Jurkat, Clone E6-1 (cell line): Measurements from ENCODE around the gene PSMD6. TPM values are rescaled to one million over a fixed set of nuclear protein-coding genes. Genes with fewer than 3 reads are reported as not detected.
A peak's percentile ranks its signal among the peaks of the same experiment; 100 is the strongest.

ENCODE experiments used
- DNase-seq: peaks from one replicate; pipeline ENCODE4 v3.0.0-alpha.2; 2011; ENCODE audit warnings: low read depth, low spot score
- H3K4me3 ChIP-seq: 2 replicates; pipeline ENCODE4 v1.5.1; 2011; ENCODE audit warnings: mild to moderate bottlenecking, low read length, control low read depth, moderate library complexity
- polyA plus RNA-seq: library from polyadenylated mRNA; unstranded; fragments of >200 nt; gene quantifications from one replicate; pipeline ENCODE4 v1.2.1, GENCODE V29; 2012; ENCODE audit warnings: missing spikeins; ENCODE audit not compliant: insufficient read length, insufficient read depth

The PSMD6 gene
- polyA plus RNA-seq: 156 TPM

- peak; percentile 78 for DNase-seq
- peak within 1 kb of the TSS; percentile 90 for H3K4me3 ChIP-seq
Measured at GRCh38 chr3:64023187-64023860, at the start of gene PSMD6. PSMD6 (minus strand) TSS chr3:64023494; CDS start chr3:64023419, 75 bp downstream.

- no peak overlapping the region for H3K4me3 ChIP-seq
- no peak for DNase-seq
Measured at GRCh38 chr3:64072126-64072525, 48.8 kb upstream of the PSMD6 start.

GRCh38 chr3:64070704-64071103 is 47.4 kb upstream of the PSMD6 start:
- H3K4me3 ChIP-seq: no peak overlapping the region
- DNase-seq: no peak

GRCh38 chr3:64067506-64068346 is 44.4 kb upstream of the PSMD6 start:
- H3K4me3 ChIP-seq: no peak overlapping the region
- DNase-seq: no peak

- no peak for DNase-seq
Measured at GRCh38 chr3:64064804-64065203, 41.5 kb upstream of the PSMD6 start.

GRCh38 chr3:64063983-64064438 is 40.7 kb upstream of the PSMD6 start:
- no peak overlapping the region for H3K4me3 ChIP-seq
- DNase-seq: no peak

More at GRCh38 chr3:64064804-64065203, 41.5 kb upstream of the PSMD6 start:
- no peak overlapping the region for H3K4me3 ChIP-seq

GRCh38 chr3:64063207-64063982 is 40.1 kb upstream of the PSMD6 start:
- no peak for DNase-seq

GRCh38 chr3:64061628-64062027 is 38.3 kb upstream of the PSMD6 start:
- no peak for DNase-seq
- no peak overlapping the region for H3K4me3 ChIP-seq

More at GRCh38 chr3:64063207-64063982, 40.1 kb upstream of the PSMD6 start:
- H3K4me3 ChIP-seq: no peak overlapping the region

GRCh38 chr3:64059484-64060175 is 36.3 kb upstream of the PSMD6 start:
- H3K4me3 ChIP-seq: no peak overlapping the region
- no peak for DNase-seq

GRCh38 chr3:64058566-64058965 is 35.3 kb upstream of the PSMD6 start:
- no peak for DNase-seq
- no peak overlapping the region for H3K4me3 ChIP-seq

- no peak for DNase-seq
- no peak overlapping the region for H3K4me3 ChIP-seq
Measured at GRCh38 chr3:64057231-64057630, 33.9 kb upstream of the PSMD6 start.

GRCh38 chr3:64056606-64057180 is 33.4 kb upstream of the PSMD6 start:
- DNase-seq: no peak
- H3K4me3 ChIP-seq: no peak overlapping the region

GRCh38 chr3:64055076-64055475 is 31.8 kb upstream of the PSMD6 start:
- DNase-seq: no peak
- H3K4me3 ChIP-seq: no peak overlapping the region

- no peak overlapping the region for H3K4me3 ChIP-seq
- DNase-seq: no peak
Measured at GRCh38 chr3:64054488-64054887, 31.2 kb upstream of the PSMD6 start.

- H3K4me3 ChIP-seq: no peak overlapping the region
- DNase-seq: no peak
Measured at GRCh38 chr3:64053581-64053980, 30.3 kb upstream of the PSMD6 start.

GRCh38 chr3:64053117-64053516 is 29.8 kb upstream of the PSMD6 start:
- no peak overlapping the region for H3K4me3 ChIP-seq
- no peak for DNase-seq

GRCh38 chr3:64049832-64050231 is 26.5 kb upstream of the PSMD6 start:
- no peak overlapping the region for H3K4me3 ChIP-seq
- no peak for DNase-seq

GRCh38 chr3:64049136-64049535 is 25.8 kb upstream of the PSMD6 start:
- DNase-seq: no peak
- no peak overlapping the region for H3K4me3 ChIP-seq

GRCh38 chr3:64048631-64049061 is 25.4 kb upstream of the PSMD6 start:
- no peak overlapping the region for H3K4me3 ChIP-seq
- no peak for DNase-seq
